HG03565 (cell line): ENCODE measurements around the gene FOXJ3.

Experiments
- ATAC-seq: cut with Tn5 transposase; IDR thresholded peaks from one replicate; pipeline ENCODE4 v1.9.1; 2021; ENCODE audit warnings: mild to moderate bottlenecking, moderate library complexity; ENCODE audit not compliant: unreplicated experiment

The FOXJ3 gene

DNA sequence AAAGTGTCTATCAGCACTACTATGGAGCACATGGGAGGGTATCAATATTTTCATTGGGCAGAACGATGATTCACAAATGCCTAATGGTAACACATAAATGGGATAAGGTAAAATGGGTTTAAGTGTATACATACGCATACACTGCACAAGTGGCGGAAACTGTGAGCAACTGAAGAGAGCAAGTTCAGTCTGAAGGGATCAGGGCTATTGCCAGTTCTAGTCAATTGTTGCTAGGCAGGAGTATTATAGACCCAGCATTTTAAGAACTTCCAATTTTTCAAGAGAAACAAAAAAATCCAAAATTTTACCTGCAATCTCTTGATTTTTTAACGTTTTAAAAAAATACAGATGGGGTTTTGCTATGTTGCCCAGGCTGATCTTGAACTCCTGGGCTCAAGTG is 23.1 kb downstream of the FOXJ3 start:
- no peak for ATAC-seq

GRCh38 chr1:42311138-42311537 is 23.9 kb downstream of the FOXJ3 start:
- ATAC-seq = no peak

- no peak for ATAC-seq
These were observed 28.1 kb downstream of the FOXJ3 start for GRCh38 chr1:42306977-42307376.

- ATAC-seq = no peak
These were observed 29.4 kb downstream of the FOXJ3 start for GRCh38 chr1:42305639-42306038.

DNA sequence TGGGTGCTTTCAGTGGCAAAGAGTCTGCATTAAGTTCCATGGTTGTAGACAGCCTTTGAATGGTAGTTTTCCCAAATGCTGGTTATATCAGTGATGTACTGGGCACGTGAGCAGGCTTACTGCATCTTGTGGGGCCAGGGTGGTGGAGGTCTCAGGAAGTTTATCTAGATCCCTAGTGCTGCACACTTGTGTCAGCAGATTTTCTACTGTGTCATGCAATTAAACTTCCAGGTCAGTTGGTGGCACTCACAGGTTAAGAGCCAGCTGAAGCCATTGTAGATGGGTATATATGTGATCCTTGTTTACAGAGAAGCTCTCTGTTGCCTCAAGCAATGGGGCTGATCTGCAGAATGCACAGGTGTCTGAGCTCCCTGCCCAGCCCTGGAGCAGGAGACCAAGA is 33.0 kb downstream of the FOXJ3 start:
- no peak for ATAC-seq

GRCh38 chr1:42298520-42298919 is 36.5 kb downstream of the FOXJ3 start:
- no peak for ATAC-seq

DNA sequence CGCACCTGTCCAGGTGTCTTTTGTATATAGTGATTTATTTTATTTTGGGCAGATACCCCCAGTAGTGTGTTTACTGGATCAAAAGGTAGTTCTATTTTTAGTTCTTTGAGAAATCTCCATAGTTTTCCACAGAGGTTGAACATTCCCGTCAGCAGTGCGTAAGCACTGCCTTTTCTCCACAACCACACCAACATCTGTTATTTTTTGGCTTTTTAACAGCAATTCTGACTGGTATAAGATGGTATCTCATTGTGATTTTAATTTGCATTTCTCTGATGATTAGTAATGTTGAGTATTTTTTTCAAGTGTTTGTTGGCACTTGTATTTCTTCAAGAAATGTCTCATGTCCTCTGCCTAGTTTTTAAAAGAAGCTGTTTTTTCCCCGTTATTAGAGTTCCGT is 39.2 kb downstream of the FOXJ3 start:
- ATAC-seq = no peak

DNA sequence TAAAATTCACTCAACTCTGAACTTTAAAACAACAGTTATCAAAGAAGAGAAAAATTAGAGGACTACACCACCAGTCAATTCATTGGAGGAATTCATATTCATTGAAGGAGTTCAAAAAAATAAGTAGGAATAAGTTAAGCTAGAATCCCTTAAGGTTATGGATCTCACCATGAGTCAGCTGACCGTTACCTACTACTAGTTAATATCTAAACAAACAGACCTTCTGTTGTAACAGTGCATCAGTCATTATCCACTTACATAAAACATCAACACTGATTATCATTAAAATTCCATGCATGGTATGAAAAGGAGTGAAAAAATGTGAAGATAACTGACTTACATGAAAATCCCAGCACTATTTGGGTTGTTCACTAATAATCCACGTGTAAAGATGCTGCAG is 44.9 kb downstream of the FOXJ3 start:
- no peak for ATAC-seq

GRCh38 chr1:42288311-42288985 is 46.6 kb downstream of the FOXJ3 start:
- ATAC-seq = no peak

GRCh38 chr1:42282867-42283583 is 52.0 kb downstream of the FOXJ3 start:
- no peak for ATAC-seq

- ATAC-seq = no peak
These were observed 52.9 kb downstream of the FOXJ3 start for GRCh38 chr1:42282024-42282579.

- no peak for ATAC-seq
These were observed 54.2 kb downstream of the FOXJ3 start for GRCh38 chr1:42280821-42281220.

- no peak for ATAC-seq
These were observed 56.0 kb downstream of the FOXJ3 start for GRCh38 chr1:42279055-42279454.

DNA sequence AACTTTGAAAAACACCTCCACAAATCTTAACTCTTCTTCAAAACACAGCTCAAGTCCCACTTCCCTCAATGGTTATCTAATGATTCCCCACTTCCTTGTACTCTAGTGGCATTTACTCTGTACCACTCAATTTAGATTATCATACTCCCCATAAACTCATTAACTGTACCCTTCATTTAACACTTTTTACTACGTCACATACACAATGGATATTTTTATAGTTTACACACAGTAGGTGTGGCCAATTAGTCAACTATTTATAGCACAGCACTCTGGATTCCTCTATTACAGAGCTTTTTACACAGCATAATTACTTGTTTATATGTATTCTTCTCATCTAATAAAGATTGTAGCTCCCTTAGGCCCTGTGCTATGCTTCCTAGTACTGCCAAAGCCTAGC is 62.1 kb downstream of the FOXJ3 start:
- no peak for ATAC-seq

- ATAC-seq = no peak
These were observed 67.1 kb downstream of the FOXJ3 start for GRCh38 chr1:42267904-42268303.

DNA sequence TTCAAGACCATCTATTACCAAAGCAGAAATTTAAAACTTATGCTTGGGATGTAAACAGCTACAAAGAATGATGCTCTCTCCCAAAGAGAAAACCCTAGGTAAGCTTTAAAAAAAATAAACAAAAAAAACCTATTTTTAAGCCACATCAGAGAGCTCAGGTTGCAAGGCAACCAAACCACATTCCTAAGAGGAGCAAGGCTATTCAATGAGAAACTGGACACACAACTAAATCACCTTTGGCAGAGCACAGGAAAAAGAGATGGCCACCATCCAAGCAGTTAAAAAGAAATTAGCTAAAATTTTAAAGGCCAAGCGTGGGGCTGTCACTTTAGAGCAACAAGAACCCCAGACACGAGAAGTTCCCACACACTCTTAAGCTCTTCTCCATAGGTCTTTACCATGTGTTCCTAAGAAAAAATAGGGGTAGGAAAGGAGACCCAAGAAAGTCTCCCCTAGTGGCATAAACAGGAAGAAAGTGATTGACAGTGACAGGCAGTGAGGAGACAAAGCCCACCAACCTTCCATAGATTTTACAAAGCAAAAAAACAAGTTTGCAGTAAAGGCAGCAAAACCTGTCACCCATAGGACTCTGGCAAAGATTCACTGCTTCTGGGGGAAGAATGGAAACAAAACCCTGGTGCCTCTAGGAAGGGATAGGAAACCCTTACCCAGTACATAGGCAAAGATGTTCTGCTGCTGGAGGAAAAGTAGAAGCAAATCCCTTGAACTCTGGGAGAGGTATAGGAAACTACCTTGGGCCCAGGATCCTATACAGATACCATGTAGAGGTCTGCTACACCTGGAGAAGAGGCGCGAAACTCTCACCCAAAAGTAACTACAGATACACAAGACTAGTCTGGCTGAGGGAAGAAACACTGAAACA is 68.5 kb downstream of the FOXJ3 start:
- ATAC-seq = no peak

- no peak for ATAC-seq
These were observed 70.4 kb downstream of the FOXJ3 start for GRCh38 chr1:42264511-42265190.

GRCh38 chr1:42263019-42263418 is 72.0 kb downstream of the FOXJ3 start:
- ATAC-seq = no peak

DNA sequence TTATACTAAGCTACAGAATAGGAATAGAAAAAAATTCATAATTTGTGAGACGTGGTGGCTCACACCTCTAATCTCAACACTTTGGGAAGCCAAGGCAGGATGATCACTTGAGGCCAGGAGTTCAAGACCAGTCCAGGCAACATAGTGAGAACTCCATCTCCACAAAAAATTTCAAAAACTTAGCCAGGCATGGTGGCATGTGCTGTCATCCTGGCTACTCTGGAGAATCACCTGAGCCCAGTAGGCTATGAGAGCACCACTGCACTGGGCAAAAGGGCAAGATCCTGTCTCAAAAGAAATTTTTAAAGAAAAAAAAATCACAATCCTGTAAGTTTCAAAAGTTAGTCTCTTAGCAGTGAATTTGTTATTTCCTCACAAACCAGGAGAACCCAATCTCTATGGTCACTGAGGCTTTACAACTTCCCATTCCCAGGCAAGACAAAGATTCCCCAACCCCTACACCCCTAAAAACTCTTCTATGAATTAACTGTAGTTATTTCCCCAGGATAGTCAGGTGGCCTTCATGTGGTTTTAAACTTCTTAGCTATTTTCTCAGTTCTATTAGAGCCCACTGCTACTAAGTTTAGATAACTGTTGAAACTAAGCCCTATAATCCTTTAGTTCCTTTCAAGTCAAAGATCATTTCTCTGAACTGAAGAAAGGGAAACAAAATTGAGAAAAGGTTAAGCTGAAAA is 74.5 kb downstream of the FOXJ3 start:
- ATAC-seq = no peak

DNA sequence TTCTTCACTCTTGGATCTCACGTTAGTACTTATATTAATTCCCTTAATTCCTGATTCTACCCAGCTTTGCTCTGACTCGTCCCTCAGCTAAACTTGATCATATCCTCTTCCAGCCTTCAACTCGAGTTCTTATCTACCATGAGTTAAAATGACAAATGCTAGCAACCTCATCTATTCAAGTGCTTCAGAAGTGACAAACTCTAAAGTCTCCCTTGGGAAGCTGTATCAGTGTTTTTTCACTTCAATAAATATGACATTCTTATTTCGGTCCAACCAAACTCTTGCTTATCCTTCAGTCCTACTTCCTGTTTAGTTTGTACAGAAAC is 75.3 kb downstream of the FOXJ3 start:
- ATAC-seq = no peak
